T-helper 2 cell treated with Interferon-gamma antibody and Interleukin-4, amounts not matched to agents 5 μg/mL and 100 μg/mL, for 36 hours (primary cell): Measurements from ENCODE around the gene JADE3.

ENCODE experiments used
- DNase-seq: peaks from one replicate; pipeline ENCODE4 v3.0.0; 2021; ENCODE audit warnings: low spot score
- H3K27ac Mint-ChIP-seq: one replicate; pipeline ENCODE4 v1.8.0; 2021; ENCODE audit warnings: mild to moderate bottlenecking, mixed read lengths
- H3K27me3 Mint-ChIP-seq: one replicate; pipeline ENCODE4 v1.8.0; 2021; ENCODE audit warnings: low read depth, mixed read lengths
- H3K36me3 Mint-ChIP-seq: one replicate; pipeline ENCODE4 v1.8.0; 2021; ENCODE audit warnings: low read depth, mixed read lengths
- H3K4me1 Mint-ChIP-seq: one replicate; pipeline ENCODE4 v1.8.0; 2021; ENCODE audit warnings: low read depth, mixed read lengths
- H3K4me3 Mint-ChIP-seq: one replicate; pipeline ENCODE4 v1.8.0; 2022; ENCODE audit warnings: mild to moderate bottlenecking, moderate library complexity, mixed read lengths
- H3K9me3 Mint-ChIP-seq: one replicate; pipeline ENCODE4 v1.8.0; 2021; ENCODE audit warnings: mixed read lengths

The JADE3 gene

DNA sequence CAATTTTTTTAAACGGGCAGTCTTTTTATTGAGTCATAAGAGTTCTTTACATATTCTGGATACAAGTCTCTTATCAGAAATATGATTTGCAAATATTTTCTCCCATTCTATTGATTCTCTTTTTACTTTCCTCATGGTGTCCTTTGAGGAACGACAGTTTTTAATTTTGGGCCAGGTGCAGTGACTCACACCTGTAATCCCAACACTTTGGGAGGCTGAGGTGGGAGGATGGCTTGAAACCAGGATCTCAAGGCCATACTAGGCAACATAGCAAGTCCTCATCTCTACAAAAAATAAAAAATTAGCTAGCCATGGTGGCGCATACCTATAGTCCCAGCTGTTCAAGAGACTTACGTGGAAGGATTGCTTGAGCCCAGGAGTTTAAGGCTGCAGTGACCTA, 99.9 kb downstream of the JADE3 start:
- no peaks in the 10 kb centered on the region for H3K9me3 Mint-ChIP-seq
- H3K4me1 Mint-ChIP-seq: no peaks in the 10 kb centered on the region
- DNase-seq: no peak
- no peak overlapping the region for H3K27ac Mint-ChIP-seq
- peaks cover 1% of the 10 kb centered on the region for H3K36me3 Mint-ChIP-seq
- no peak overlapping the region for H3K4me3 Mint-ChIP-seq
- no peaks in the 10 kb centered on the region for H3K27me3 Mint-ChIP-seq

DNA sequence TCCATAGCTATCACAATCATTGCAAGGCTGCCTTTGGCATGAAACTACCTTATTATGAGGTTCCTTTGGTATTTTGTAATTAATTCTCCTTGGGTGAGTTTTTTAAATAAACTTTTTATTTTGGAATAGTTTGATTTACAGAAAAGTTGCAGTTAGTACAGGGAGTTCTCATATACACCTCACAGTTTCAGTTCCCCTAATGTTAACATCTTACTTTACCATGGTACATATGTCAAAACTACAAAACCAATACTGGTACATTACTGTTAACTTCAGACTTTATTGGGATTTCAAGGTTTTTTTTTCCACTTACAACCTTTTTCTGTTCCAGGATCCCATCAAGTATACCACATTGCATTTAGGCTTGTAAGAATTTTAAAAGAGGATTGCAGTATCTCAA, 114.0 kb downstream of the JADE3 start:
- Mint-ChIP-seq H3K36me3 (no peaks in the 10 kb centered on the region), H3K27me3 (no peaks in the 10 kb centered on the region), H3K4me3 (no peak overlapping the region), H3K4me1 (no peaks in the 10 kb centered on the region), H3K9me3 (no peaks in the 10 kb centered on the region), H3K27ac (no peak overlapping the region)
- DNase-seq: no peak

DNA sequence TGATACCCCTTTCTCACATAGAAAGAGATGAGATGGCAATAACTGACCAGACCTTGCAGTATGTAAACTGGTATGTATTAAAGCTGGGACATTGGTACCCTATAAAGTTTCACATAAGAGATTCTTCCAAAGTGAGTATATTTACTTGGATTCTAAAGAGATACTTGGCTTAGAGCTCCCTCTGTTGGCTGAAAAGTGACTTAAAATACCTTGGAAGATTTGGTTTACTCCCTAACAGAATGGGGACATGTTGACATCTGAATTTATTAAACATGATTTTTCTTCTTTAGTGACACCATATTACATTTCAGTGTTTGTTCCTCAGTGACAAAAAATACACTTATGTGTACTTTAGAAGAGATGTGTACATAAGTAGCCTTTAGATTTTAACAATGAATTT, 118.1 kb downstream of the JADE3 start:
- Mint-ChIP-seq H3K27ac (no peak overlapping the region), H3K36me3 (no peaks in the 10 kb centered on the region), H3K4me1 (no peaks in the 10 kb centered on the region), H3K27me3 (no peaks in the 10 kb centered on the region), H3K4me3 (no peak overlapping the region), H3K9me3 (no peaks in the 10 kb centered on the region)
- no peak for DNase-seq

DNA sequence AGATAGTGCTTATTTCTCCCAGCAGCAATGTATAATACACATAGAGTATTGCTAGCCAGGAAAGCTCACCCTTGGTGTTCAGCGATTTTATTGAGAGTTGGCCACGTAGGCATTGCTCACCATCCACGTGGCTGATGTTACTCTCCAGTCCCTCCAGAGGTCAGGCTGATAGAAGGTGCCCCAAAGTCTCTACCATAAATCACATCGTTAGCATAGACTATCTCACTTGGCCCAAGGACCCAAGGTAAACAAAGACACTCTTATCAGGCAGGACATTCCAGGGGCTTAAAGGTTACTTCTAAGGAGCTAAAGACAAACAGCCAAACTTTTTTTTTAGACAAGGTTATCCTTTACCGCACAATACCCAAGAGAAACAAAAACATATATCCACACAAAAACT, 135.8 kb downstream of the JADE3 start:
- DNase-seq: no peak
- Mint-ChIP-seq H3K4me1 (no peaks in the 10 kb centered on the region), H3K9me3 (peaks cover 12% of the 10 kb centered on the region), H3K27ac (no peak overlapping the region), H3K36me3 (no peaks in the 10 kb centered on the region), H3K4me3 (no peak overlapping the region), H3K27me3 (no peaks in the 10 kb centered on the region)

DNA sequence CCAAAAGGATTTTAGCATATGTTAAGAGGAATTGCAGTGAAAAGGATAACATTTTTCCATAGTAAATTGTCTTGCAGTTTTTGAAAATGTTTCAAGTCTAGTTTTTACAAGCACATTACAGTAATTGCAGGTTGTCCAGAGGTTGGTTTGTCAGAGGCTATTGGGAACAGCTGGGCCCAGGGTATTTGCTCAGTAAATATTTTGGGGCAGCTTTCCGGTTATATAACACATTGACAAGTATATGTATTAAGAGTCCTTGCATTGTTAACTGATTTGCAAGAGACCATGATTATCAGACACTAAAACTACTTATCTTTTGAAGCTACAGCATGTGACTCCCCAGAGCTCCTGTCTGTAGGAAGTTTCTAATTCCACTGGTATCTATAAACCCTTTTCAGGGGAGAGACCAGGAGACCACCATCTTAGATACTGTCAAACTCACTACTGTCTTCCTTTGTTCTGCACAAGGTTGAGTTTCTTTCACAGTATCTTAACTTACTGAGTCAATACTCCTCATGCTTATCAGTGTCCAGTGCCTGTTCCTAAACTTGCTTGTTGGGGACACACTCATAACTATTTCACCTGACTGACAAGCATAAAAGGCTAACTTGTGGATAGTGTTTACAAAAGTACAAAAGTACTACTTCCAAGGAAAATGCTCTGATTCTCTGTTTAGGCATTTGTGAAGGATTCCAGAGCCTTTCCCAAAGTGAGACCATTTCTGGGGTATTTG, 147.1 kb downstream of the JADE3 start:
- H3K4me3 Mint-ChIP-seq: no peak overlapping the region
- no peaks in the 10 kb centered on the region for H3K36me3 Mint-ChIP-seq
- no peak overlapping the region for H3K27ac Mint-ChIP-seq

DNA sequence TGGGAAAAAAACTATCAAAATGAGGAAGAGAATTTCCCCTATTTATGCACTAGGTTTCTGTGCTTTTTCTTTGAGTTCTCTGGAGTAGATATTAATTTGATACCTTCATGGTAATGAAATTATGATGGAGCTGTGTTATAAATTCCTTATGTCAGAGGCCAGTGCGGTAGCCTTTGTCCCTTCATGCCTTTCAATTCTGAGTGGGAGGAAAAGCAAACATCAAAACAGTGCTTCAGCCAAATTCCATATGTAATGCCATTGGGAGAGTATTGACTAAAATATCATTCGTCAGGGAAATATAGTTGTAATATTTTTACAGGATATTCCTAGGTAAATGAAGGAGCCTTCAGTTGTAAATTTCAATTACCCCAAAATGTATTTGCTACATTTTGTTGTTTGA, 148.5 kb downstream of the JADE3 start:
- Mint-ChIP-seq H3K9me3 (no peaks in the 10 kb centered on the region), H3K4me3 (no peak overlapping the region), H3K4me1 (no peaks in the 10 kb centered on the region), H3K27me3 (peaks cover 6% of the 10 kb centered on the region), H3K27ac (no peak overlapping the region), H3K36me3 (no peaks in the 10 kb centered on the region)
- no peak for DNase-seq

More for the DNA sequence above, 147.1 kb downstream of the JADE3 start:
- Mint-ChIP-seq H3K27me3 (peaks cover 6% of the 10 kb centered on the region), H3K9me3 (no peaks in the 10 kb centered on the region), H3K4me1 (no peaks in the 10 kb centered on the region)
- no peak for DNase-seq

DNA sequence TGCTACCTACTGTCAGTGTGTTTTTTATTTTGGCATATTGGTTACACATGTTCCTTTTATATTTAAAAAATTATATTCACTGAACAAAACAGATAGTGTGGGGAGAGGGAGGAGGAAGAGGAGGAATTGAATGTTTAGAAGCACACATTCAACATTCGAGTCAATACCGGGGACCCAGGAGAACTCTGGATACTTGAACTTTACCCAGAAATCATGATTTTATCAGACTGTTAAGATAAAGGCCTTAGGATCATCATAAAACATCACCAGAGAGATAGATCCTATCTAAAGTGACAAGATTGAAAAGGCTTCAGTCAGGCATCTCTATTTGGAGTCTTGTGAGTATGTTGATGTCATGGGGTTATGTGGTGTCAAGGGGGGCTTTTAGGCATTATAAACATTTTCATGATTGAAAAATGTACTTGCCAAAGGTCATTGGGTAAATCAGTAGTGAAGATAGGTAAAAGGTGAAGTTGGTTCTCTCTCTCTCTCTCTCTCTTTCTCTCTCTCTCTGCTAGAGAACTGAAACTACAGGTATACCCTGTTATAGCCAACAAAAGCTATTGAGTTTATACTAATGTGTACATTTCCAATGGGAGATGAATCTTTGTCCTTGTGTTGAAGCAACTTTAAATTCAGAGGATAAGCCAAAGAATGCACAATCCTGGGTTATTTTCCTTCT, 149.2 kb downstream of the JADE3 start:
- no peaks in the 10 kb centered on the region for H3K4me1 Mint-ChIP-seq
- H3K27ac Mint-ChIP-seq: no peak overlapping the region
- H3K27me3 Mint-ChIP-seq: peaks cover 6% of the 10 kb centered on the region
- DNase-seq: no peak
- no peaks in the 10 kb centered on the region for H3K36me3 Mint-ChIP-seq
- H3K4me3 Mint-ChIP-seq: no peak overlapping the region
- H3K9me3 Mint-ChIP-seq: no peaks in the 10 kb centered on the region

DNA sequence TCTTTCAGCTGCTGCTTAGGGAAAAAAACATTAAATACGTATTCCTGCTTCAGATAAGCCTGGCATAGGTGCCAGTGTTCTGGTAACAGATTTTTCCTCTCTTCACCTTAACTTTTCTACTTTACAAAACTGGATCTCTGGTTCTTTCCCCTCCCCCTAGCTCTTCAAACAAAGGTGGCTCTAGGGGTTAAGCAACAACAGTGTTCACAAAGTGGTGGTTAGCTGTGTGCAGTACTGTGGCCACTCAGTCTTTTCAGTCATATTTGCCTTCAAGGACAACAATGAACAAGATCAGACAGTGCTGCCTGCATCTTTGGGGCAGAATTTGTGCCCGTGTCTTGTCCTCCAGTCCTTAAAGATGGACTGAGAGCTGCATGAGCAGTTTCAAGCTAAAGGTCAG, 151.0 kb downstream of the JADE3 start:
- Mint-ChIP-seq H3K27me3 (peaks cover 6% of the 10 kb centered on the region), H3K4me1 (no peaks in the 10 kb centered on the region), H3K27ac (no peak overlapping the region)

DNA sequence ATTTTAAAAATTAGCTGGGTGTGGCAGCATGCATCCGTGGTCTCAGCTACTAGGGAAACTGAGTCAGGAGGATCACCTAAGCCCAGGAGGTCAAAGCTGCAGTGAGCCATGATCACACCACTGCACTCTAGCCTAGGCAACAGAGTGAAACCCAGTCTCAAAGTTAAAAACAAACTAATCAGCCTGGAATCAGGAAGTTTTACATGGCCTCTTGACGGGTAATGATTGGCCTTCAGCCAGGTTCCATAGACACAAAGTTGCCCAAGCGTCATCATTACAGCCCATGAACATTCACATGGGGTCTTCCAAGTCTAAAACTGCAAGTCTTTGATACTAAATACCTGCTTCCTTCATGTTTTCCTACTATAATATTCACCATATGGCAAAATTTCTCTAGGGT, 156.0 kb downstream of the JADE3 start:
- no peaks in the 10 kb centered on the region for H3K9me3 Mint-ChIP-seq
- H3K27ac Mint-ChIP-seq: no peak overlapping the region
- no peak for DNase-seq
- H3K36me3 Mint-ChIP-seq: no peaks in the 10 kb centered on the region
- H3K4me3 Mint-ChIP-seq: no peak overlapping the region
- H3K27me3 Mint-ChIP-seq: no peaks in the 10 kb centered on the region
- no peaks in the 10 kb centered on the region for H3K4me1 Mint-ChIP-seq

More for the DNA sequence above, 151.0 kb downstream of the JADE3 start:
- Mint-ChIP-seq H3K9me3 (no peaks in the 10 kb centered on the region), H3K4me3 (no peak overlapping the region), H3K36me3 (no peaks in the 10 kb centered on the region)
- no peak for DNase-seq

DNA sequence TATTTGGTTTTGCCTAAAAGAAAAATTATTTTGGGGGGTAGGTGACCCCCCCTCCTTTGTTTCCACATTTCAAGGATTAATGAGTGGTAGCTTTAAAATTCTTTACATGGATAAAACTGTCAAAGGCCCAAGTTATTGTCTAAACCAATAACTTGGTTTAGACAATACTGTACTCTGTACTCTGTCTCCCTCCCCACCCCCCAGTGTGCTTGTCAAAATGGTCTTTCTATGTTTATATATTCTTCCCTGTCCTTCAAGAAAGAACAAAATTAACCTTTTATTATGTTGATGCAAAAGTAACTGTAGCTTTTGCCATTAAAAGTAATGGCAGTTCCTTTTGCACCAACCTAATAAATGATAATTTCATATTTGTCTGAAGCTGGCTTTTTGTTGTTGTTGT, 156.5 kb downstream of the JADE3 start:
- Mint-ChIP-seq H3K4me3 (no peak overlapping the region), H3K36me3 (no peaks in the 10 kb centered on the region), H3K4me1 (no peaks in the 10 kb centered on the region), H3K27me3 (no peaks in the 10 kb centered on the region), H3K9me3 (no peaks in the 10 kb centered on the region), H3K27ac (no peak overlapping the region)
- no peak for DNase-seq

DNA sequence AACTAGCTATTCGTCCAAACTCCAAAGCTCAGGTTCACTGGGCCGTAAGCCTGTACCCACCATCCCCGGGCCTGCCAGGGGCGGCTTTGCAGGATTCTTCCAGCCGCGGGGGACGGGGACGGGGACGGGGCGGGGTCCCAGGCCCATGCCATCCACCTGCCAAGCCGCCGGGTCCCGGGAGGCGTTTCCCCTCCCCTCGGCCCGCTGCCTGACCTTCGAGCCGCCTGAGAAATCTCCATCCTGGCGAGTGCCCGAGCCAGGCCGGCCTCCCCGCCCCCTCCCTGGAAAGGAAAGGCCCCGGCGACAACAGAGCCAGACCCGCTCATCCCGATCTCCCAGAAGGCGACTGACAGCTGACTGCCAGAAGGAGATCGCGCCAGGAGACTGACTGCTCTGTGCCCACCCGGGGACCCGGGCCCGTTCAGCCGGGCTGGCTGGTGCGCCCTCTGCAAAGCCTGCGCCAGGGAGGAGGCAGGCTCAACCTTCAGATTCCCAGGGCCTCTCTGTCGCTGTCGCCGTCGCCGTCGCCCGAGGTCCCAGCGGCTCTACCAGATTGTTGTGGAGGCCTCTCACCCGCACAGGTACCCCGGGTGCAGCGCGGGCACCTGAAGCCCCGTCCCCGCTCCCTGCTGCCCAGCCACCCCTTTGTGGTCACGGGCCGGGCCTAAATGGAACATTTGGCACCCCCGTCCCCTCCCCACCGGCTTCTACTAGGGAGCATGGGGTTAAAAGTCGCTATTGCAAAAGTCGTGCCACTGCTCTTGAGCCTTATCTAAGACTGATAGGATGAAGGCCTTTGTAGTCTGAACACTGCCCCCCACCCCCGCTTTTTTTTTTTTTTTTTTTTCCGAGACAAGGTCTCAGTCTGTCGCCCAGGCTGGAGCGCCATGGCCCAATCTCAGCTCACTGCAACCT, 166.2 kb downstream of the JADE3 start, which contains the start of gene RGN:
TSS of gene RGN (plus strand) at position 315 of the 915 bp plus-strand sequence. CDS start 2,702 bp downstream, outside the sequence.
- Mint-ChIP-seq H3K36me3 (no peaks in the 10 kb centered on the region), H3K4me1 (no peaks in the 10 kb centered on the region), H3K4me3 (no peak within 1 kb of the TSS), H3K27ac (no peak within 1 kb of the TSS), H3K9me3 (no peaks in the 10 kb centered on the region), H3K27me3 (no peaks in the 10 kb centered on the region)
- no peak for DNase-seq

DNA sequence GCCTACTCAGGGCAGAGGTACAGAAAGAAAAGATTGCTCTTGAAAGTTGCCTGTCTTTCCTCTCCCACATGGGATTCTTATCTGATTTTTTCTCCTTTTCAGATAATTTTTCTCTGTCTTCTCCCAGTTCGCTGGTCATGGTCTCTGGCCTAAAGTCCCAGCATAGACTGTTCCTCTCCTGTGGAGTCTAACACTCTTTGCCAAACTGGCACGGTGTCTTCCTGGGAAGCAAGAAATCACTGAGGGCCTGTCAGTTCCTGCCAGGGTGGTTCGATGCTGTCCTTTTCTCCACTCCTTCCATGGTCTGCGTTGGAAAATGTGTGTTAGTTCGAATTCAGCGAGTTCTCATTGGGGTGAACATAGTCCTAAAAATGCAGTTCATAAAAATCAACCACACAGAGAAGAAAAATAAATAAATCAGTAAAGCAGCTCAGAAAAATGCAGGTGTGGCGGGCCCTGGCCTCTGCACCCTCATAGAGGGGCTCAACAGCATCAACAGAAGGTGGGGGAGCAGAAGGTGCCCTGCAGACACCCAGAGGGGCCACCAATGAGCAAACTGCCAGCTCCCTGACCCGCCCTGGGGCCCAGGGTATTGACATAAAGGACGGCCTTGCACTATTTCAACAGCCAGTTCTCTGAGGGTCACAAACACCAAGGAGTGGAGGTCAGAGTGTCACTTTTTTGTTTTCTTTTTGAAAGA, 168.1 kb downstream of the JADE3 start:
- H3K4me3 Mint-ChIP-seq: no peak overlapping the region
- no peaks in the 10 kb centered on the region for H3K27me3 Mint-ChIP-seq
- no peak overlapping the region for H3K27ac Mint-ChIP-seq
- H3K36me3 Mint-ChIP-seq: no peaks in the 10 kb centered on the region
- DNase-seq: no peak
- no peaks in the 10 kb centered on the region for H3K9me3 Mint-ChIP-seq
- no peaks in the 10 kb centered on the region for H3K4me1 Mint-ChIP-seq

DNA sequence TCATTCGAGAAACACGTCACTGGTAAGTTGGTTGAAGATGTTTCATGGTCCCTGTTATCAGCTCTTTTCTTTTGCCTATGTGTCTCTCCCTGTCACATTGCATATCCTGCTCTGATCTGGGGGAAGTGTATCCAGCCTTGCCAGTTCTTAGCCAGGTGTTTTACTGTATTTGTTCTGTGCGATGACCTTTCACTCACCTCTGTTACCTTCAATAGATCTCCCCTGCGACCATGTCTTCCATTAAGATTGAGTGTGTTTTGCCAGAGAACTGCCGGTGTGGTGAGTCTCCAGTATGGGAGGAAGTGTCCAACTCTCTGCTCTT, 168.7 kb downstream of the JADE3 start:
- Mint-ChIP-seq H3K4me1 (no peaks in the 10 kb centered on the region), H3K27me3 (no peaks in the 10 kb centered on the region), H3K4me3 (no peak overlapping the region), H3K9me3 (no peaks in the 10 kb centered on the region), H3K27ac (no peak overlapping the region), H3K36me3 (no peaks in the 10 kb centered on the region)
- DNase-seq: no peak
